Hematopoietic multipotent progenitor cell treated with erythropoietin and hydrocortisone succinate and interleukin-3 and kit ligand, for 15 days (in vitro differentiated cells): ENCODE data around the gene SPATA2L.

ENCODE experiments used
- DNase-seq: peaks from one replicate; pipeline ENCODE4 v3.0.0-alpha.2; 2015; ENCODE audit warnings: low spot score

Gene SPATA2L

GRCh38 chr16:89729293-89729692 lies 27.8 kb upstream of the SPATA2L start:
- DNase-seq = no peak

- no peak for DNase-seq
Observed at GRCh38 chr16:89727406-89728120, 26.1 kb upstream of the SPATA2L start.

- peak; percentile 23 for DNase-seq
Observed at GRCh38 chr16:89723279-89724250, 22.1 kb upstream of the SPATA2L start.

- peak; percentile 68 for DNase-seq
Observed at GRCh38 chr16:89722392-89723278, 21.1 kb upstream of the SPATA2L start.

GRCh38 chr16:89721546-89722391 lies 20.3 kb upstream of the SPATA2L start:
- DNase-seq = peak; percentile 10

GRCh38 chr16:89720813-89721545 lies 19.5 kb upstream of the SPATA2L start, which contains the start of the genes VPS9D1 and ZNF276:
TSS of gene VPS9D1 (minus strand) at chr16:89720898. CDS start at chr16:89720861, 37 bp downstream.
TSS of gene ZNF276 (plus strand) at chr16:89721537. CDS start at chr16:89721641, 104 bp downstream.
- DNase-seq = peak; percentile 64

- DNase-seq = no peak
Observed at GRCh38 chr16:89720551-89720812, 19.0 kb upstream of the SPATA2L start.

- peak; percentile 41 for DNase-seq
Observed at GRCh38 chr16:89717688-89718505, 16.4 kb upstream of the SPATA2L start.

- no peak for DNase-seq
Observed at GRCh38 chr16:89716916-89717687, 15.6 kb upstream of the SPATA2L start.

- no peak for DNase-seq
Observed at GRCh38 chr16:89716493-89716892, 15.0 kb upstream of the SPATA2L start.

GRCh38 chr16:89712274-89712781 lies 10.8 kb upstream of the SPATA2L start:
- DNase-seq = no peak

- peak; percentile 69 for DNase-seq
Observed at GRCh38 chr16:89711601-89712273, 10.2 kb upstream of the SPATA2L start.

GRCh38 chr16:89710709-89711564 lies 9.4 kb upstream of the SPATA2L start:
- no peak for DNase-seq

GRCh38 chr16:89709716-89710432 lies 8.4 kb upstream of the SPATA2L start:
- no peak for DNase-seq

- no peak for DNase-seq
Observed at GRCh38 chr16:89709166-89709565, 7.7 kb upstream of the SPATA2L start.

GRCh38 chr16:89708481-89708931 lies 7.0 kb upstream of the SPATA2L start:
- no peak for DNase-seq
